GM12865 (cell line): ENCODE measurements around the gene OXNAD1.

Experiments used
- DNase-seq: peaks from one replicate; pipeline ENCODE4 v3.0.0; 2010; ENCODE audit warnings: low read depth
- H3K4me3 ChIP-seq: 2 replicates; pipeline ENCODE4 v1.5.1; 2011; ENCODE audit warnings: mild to moderate bottlenecking, low read depth, low read length, control low read depth
- CTCF ChIP-seq: IDR thresholded peaks from 2 replicates; pipeline ENCODE4 v1.5.1; 2011; ENCODE audit warnings: low read length, control low read depth, low read depth, inconsistent platforms; ENCODE audit not compliant: insufficient read depth; ENCODE audit errors: missing control alignments

OXNAD1 gene

GRCh38 chr3:16227566-16227965 lies 37.4 kb upstream of the OXNAD1 start:
- DNase-seq, result no peak
- H3K4me3 ChIP-seq, result no peak overlapping the region
- TF ChIP-seq CTCF, result no peak

- no peak overlapping the region for H3K4me3 ChIP-seq
- no peak for DNase-seq
- TF ChIP-seq CTCF, result no peak
Measured at GRCh38 chr3:16229681-16230080, 35.3 kb upstream of the OXNAD1 start.

GRCh38 chr3:16231983-16232382 lies 33.0 kb upstream of the OXNAD1 start:
- DNase-seq, result no peak
- no peak for TF ChIP-seq CTCF
- H3K4me3 ChIP-seq, result no peak overlapping the region

- DNase-seq, result no peak
- no peak overlapping the region for H3K4me3 ChIP-seq
- no peak for TF ChIP-seq CTCF
Measured at GRCh38 chr3:16233806-16234205, 31.2 kb upstream of the OXNAD1 start.

DNA sequence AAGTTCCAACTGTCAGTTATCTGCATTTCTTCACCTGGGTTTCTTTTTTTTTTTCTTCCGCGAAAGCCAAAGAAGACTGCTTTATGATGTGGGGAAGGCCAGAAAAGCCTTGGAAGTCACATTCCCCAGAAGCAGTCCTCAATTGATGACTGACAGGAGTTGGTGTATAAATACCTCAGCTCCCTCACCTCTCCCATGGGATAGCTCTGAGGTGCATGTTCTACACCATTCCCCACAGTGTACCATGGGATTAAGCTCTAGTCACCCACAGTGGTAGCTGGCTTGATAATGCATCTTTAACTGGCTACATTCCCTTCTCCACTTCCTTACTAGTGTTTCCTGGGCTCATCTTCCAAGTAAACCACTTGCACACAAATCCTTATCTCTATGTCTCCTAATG lies 30.7 kb upstream of the OXNAD1 start:
- no peak for DNase-seq
- no peak overlapping the region for H3K4me3 ChIP-seq
- TF ChIP-seq CTCF, result no peak

DNA sequence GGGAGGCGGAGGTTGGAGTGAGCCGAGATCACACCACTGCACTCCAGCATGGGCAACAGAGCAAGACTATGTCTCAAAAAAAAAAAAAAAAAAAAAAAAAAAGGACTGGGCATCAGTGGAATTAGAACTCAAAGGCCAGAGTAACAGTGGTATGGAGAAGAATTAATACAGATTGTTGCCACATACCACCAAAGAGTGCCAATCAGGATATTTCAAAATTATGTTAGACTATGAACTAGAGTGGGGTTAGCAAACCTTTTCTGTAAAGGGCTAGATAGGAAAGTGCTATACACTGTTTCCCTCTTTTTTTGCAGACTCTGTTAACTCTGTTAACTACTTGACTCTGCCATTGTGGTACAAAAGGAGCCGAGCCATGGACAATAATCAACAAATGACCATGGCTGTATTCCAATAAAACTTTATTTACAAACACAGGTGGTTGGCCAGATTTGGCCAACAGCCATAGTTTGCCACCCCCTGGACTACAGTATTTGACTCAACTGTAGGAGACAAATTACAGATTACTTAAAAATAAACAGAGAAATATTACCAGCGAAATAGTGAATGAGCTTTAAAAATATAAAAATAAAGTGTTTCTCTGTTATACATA lies 28.9 kb upstream of the OXNAD1 start:
- no peak overlapping the region for H3K4me3 ChIP-seq
- no peak for TF ChIP-seq CTCF
- no peak for DNase-seq

- DNase-seq, result no peak
- no peak for TF ChIP-seq CTCF
- no peak overlapping the region for H3K4me3 ChIP-seq
Measured at GRCh38 chr3:16236856-16237393, 28.1 kb upstream of the OXNAD1 start.
